GM12878 (cell line): ENCODE data around the gene TSTD2. TPM values are rescaled to one million over a fixed set of nuclear protein-coding genes. Genes with fewer than 3 reads are reported as not detected.

Source experiments
- ATAC-seq: fragments of 200-7000 bp; cut with Tn5 transposase; 3 replicates; pipeline ENCODE4 v1.9.1; 2020; ENCODE audit warnings: mild to moderate bottlenecking, moderate library complexity
- Bru-seq: library from RNA; stranded (reverse); fragments of 400-500 nt; gene quantifications from one replicate; lab custom pipeline; 2021; lab: Mats Ljungman, UMichigan
- BruChase-seq, 2 experiments: library from RNA; stranded (reverse); fragments of 400-500 nt; gene quantifications; one replicate each; lab custom pipeline; 2021; lab: Mats Ljungman, UMichigan
- BruUV-seq: library from RNA; stranded (reverse); fragments of 400-500 nt; replicated peaks from 2 replicates; lab custom pipeline; 2021; lab: Mats Ljungman, UMichigan
- CTCF ChIA-PET: fragments of 300-600 bp; sonication (Branson Sonifier 250); formaldehyde crosslinking; extraction: SDS; loops from one replicate; lab custom pipeline; 2021; ENCODE audit warnings: inconsistent platforms; lab: Yijun Ruan, JAX
- POLR2A ChIA-PET: fragments of 350-600 bp; formaldehyde crosslinking; extraction: SDS; loops from one replicate; lab custom pipeline; 2021; ENCODE audit warnings: inconsistent platforms; lab: Charles Lee
- RAD21 ChIA-PET: fragments of 300-600 bp; sonication (Branson Sonifier 250); formaldehyde crosslinking; loops from one replicate; lab custom pipeline; 2023; ENCODE audit warnings: antibody characterized with exemption; ENCODE audit not compliant: unreplicated experiment; lab: Charles Lee
- SMC1A ChIA-PET: fragments of 300-600 bp; sonication (Branson Sonifier 250); formaldehyde crosslinking; loops from one replicate; lab custom pipeline; 2023; ENCODE audit not compliant: unreplicated experiment, uncharacterized antibody; lab: Charles Lee
- DNase-seq: peaks from one replicate; pipeline ENCODE4 v3.0.0-alpha.2; 2011; ENCODE audit warnings: low read depth, low spot score
- FAIRE-seq: peaks from 3 replicates; lab custom pipeline; 2011; peaks lifted over from hg19 to GRCh38; lab: Jason Lieb, UNC
- H2AFZ ChIP-seq: 2 replicates; pipeline ENCODE4 v1.6.0; 2011; ENCODE audit warnings: low read depth, low read length, control low read depth; ENCODE audit not compliant: control insufficient read depth
- H3K27ac ChIP-seq: 2 replicates; pipeline ENCODE4 v1.5.1; 2011; ENCODE audit warnings: control low read depth; ENCODE audit not compliant: control insufficient read depth, insufficient read depth
- H3K27me3 ChIP-seq, 2 experiments: replicated peaks in 1 of 2; 2 replicates each; pipeline versions ENCODE4 v1.6.0 to v1.6.1; 2011; ENCODE audit warnings: low read length in 1 of 2; ENCODE audit not compliant: control insufficient read depth in 2 of 2, insufficient read depth in 2 of 2
- H3K36me3 ChIP-seq, 2 experiments: 2 replicates each; pipeline ENCODE4 v1.5.1; 2011; ENCODE audit warnings: low read length in 1 of 2; ENCODE audit not compliant: control insufficient read depth in 2 of 2, insufficient read depth in 2 of 2
- H3K4me1 ChIP-seq: 2 replicates; pipeline ENCODE4 v1.6.1; 2011; ENCODE audit warnings: mild to moderate bottlenecking, low read length, moderate library complexity, mixed read lengths; ENCODE audit not compliant: control insufficient read depth, insufficient read depth
- H3K4me2 ChIP-seq: 2 replicates; pipeline ENCODE4 v1.6.0; 2011; ENCODE audit warnings: control low read depth; ENCODE audit not compliant: control insufficient read depth, insufficient read depth
- H3K4me3 ChIP-seq: fragments of 200-600 bp; sonication (generic); 2 replicates; pipeline ENCODE4 v1.5.1; 2016
- H3K79me2 ChIP-seq: 2 replicates; pipeline ENCODE4 v1.6.0; 2011; ENCODE audit warnings: low read length; ENCODE audit not compliant: control insufficient read depth, insufficient read depth
- H3K9ac ChIP-seq: 2 replicates; pipeline ENCODE4 v1.8.0; 2011; ENCODE audit warnings: low read length, control low read depth, mixed read lengths; ENCODE audit not compliant: control insufficient read depth, insufficient read depth
- H3K9me3 ChIP-seq: replicated peaks from 3 replicates; pipeline ENCODE4 v1.5.1; 2011; ENCODE audit warnings: mild to moderate bottlenecking, low read length; ENCODE audit not compliant: control insufficient read depth, insufficient read depth
- H4K20me1 ChIP-seq: 2 replicates; pipeline ENCODE4 v1.6.0; 2011; ENCODE audit not compliant: control insufficient read depth, insufficient read depth
- ASH2L ChIP-seq: fragments of 300-600, 200-600 bp; sonication (generic); IDR thresholded peaks from 2 replicates; pipeline ENCODE4 v1.6.1; 2017; ENCODE audit warnings: low read depth, mild to moderate bottlenecking, borderline replicate concordance
- EZH2 ChIP-seq: IDR thresholded peaks from 2 replicates; pipeline ENCODE4 v1.6.1; 2012; ENCODE audit warnings: low read depth, mild to moderate bottlenecking, control low read depth, inconsistent platforms, low read length, borderline replicate concordance; ENCODE audit not compliant: control insufficient read depth
- KAT2A ChIP-seq: conservative IDR thresholded peaks from 2 replicates; pipeline ENCODE4 v1.6.1; 2011; ENCODE audit warnings: low read depth, low read length; ENCODE audit not compliant: control insufficient read depth
- KDM1A ChIP-seq: fragments of 200-600 bp; sonication (generic); IDR thresholded peaks from 2 replicates; pipeline ENCODE4 v1.6.1; 2016; ENCODE audit warnings: borderline replicate concordance
- PML ChIP-seq: IDR thresholded peaks from 2 replicates; pipeline ENCODE4 v1.6.1; 2012; ENCODE audit warnings: low read length, inconsistent platforms
- POLR2A ChIP-seq: IDR thresholded peaks from 2 replicates; pipeline ENCODE4 v1.6.1; 2011; ENCODE audit warnings: low read depth, mild to moderate bottlenecking, low read length
- RELA ChIP-seq: fragments of 450-650 bp; IDR thresholded peaks from 2 replicates; pipeline ENCODE4 v1.8.0; 2014; ENCODE audit warnings: borderline replicate concordance; ENCODE audit not compliant: partially characterized antibody
- SMARCA5 ChIP-seq: fragments of 450-650 bp; IDR thresholded peaks from 2 replicates; pipeline ENCODE4 v1.6.1; 2017; ENCODE audit warnings: mild to moderate bottlenecking
- YY1 ChIP-seq: IDR thresholded peaks from 2 replicates; pipeline ENCODE4 v1.6.1; 2011; ENCODE audit warnings: low read depth, mild to moderate bottlenecking, low read length
- WGBS: methylation state at CpG from one replicate; pipeline ENCODE4 v1.1.6; 2016; ENCODE audit warnings: low lambda C conversion rate; ENCODE audit not compliant: insufficient replicate concordance, insufficient coverage; ENCODE audit errors: missing lambda C conversion rate; 5-methylcytosine and 5-hydroxymethylcytosine counted together
- in situ Hi-C: fragments of 300-500 bp; cut with MboI; formaldehyde crosslinking; loops from 9 replicates; pipeline ENCODE4 v1.14.3; 2018; ENCODE audit warnings: mixed read lengths
- intact Hi-C: fragments of 100-400 bp; cut with micrococcal nuclease; formaldehyde crosslinking; loops from one replicate; pipeline ENCODE4 v1.14.2; 2022; ENCODE audit not compliant: unreplicated experiment
- long read RNA-seq, 2 experiments: library from polyadenylated mRNA; unstranded; transcript quantifications; one replicate each; pipeline ENCODE4 v2.0.0, GENCODE V29; 2019 to 2020
- polyA minus RNA-seq, 3 experiments: library from RNA; depleted of rRNA, polyadenylated mRNA; stranded (reverse); fragments of >200 nt; gene quantifications; 2 replicates each; pipeline ENCODE4 v1.2.3, GENCODE V29; 2011
- polyA plus RNA-seq, 11 experiments: library from polyadenylated mRNA; depleted of rRNA in 4 of 11; unstranded in 6 of 11; stranded (reverse) in 5 of 11; fragments of >200 nt; fragmentation: Nextera tagmentation in 4 of 11; fragmentation: Illumina TruSeq in 1 of 11; extraction: Ambion mirVana in 4 of 11; extraction: Trizol in 1 of 11; gene quantifications; 1 replicate in 1 of 11; 2 replicates in 10 of 11; pipeline versions ENCODE4 v1.2.1 to v1.2.3, GENCODE V29; 2011 to 2016; ENCODE audit warnings: inconsistent platforms in 2 of 11, missing spikeins in 2 of 11, low read depth in 1 of 11
- total RNA-seq, 4 experiments: library from RNA; depleted of rRNA in 3 of 4; stranded (reverse); fragments of >200 nt in 3 of 4; fragmentation: Illumina TruSeq in 1 of 4; extraction: Trizol in 1 of 4; gene quantifications; 2 replicates each; pipeline versions ENCODE4 v1.2.1 to v1.2.3, GENCODE V29; 2013 to 2021
- TF ChIP-seq, protein P1 (sequence below): fragments of 450-650 bp; IDR thresholded peaks from 2 replicates; pipeline ENCODE4 v1.6.1; 2017; ENCODE audit warnings: mild to moderate bottlenecking, moderate library complexity
- TF ChIP-seq, protein P2 (sequence below), 3 experiments: IDR thresholded peaks in 2 of 3; conservative IDR thresholded peaks in 1 of 3; 2 replicates each; pipeline ENCODE4 v1.5.1; 2011; ENCODE audit warnings: low read depth in 3 of 3, low read length in 3 of 3, mild to moderate bottlenecking in 3 of 3, control low read depth in 2 of 3, moderate library complexity in 2 of 3, inconsistent platforms in 1 of 3, mixed read lengths in 1 of 3; ENCODE audit not compliant: control insufficient read depth in 2 of 3, insufficient read depth in 1 of 3; ENCODE audit errors: extremely low read depth in 1 of 3

TSTD2 gene
- total RNA-seq (2013; cell fraction: nucleolus; rRNA removed): 37.0 and 38.7 TPM in 2 replicates
- total RNA-seq (2014; rRNA removed) (19.2 and 22.5 TPM in 2 replicates), total RNA-seq (2014; rRNA removed; fragmentation: Illumina TruSeq; extraction: Trizol) (12.9 TPM in 2 replicates), total RNA-seq (2021) (15.3 and 15.4 TPM in 2 replicates), polyA plus RNA-seq (2011; rRNA removed) (30.6 and 36.3 TPM in 2 replicates), polyA plus RNA-seq (2014; fragmentation: Illumina TruSeq; extraction: Trizol) (18.3 and 21.1 TPM in 2 replicates), polyA plus RNA-seq (2014; fragmentation: Nextera tagmentation; extraction: Ambion mirVana) (1 to 10 TPM; 5.0 to 5.3 TPM), polyA plus RNA-seq (2014; rRNA removed) (21.4 and 21.5 TPM in 2 replicates), polyA plus RNA-seq (2016; fragmentation: Nextera tagmentation; extraction: Ambion mirVana) (1 to 10 TPM; 8.3 to 9.6 TPM), polyA minus RNA-seq (2011; rRNA and poly(A)+ RNA removed) (22.3 and 29.3 TPM in 2 replicates), Bru-seq, nascent RNA (percentile 81 among the genes with signal in this experiment), BruChase-seq, experiment 1, labeled RNA remaining after a 6-hour chase (percentile 71 among the genes with signal in this experiment), BruChase-seq, experiment 2, labeled RNA remaining after a 2-hour chase (percentile 81 among the genes with signal in this experiment)
- polyA plus RNA-seq (2011; ENCODE audit: low read depth): 8.1 TPM
- 17.1 and 19.6 TPM in 2 replicates for polyA plus RNA-seq (2011; cell fraction: cytosol; rRNA removed)
- 40.6 and 45.5 TPM in 2 replicates for polyA plus RNA-seq (2011; cell fraction: nucleus; rRNA removed)
- 7.3 and 8.6 TPM in 2 replicates for polyA plus RNA-seq (2012)
- polyA minus RNA-seq (2011; cell fraction: cytosol; rRNA and poly(A)+ RNA removed): 7.6 and 10.9 TPM in 2 replicates
- polyA minus RNA-seq (2011; cell fraction: nucleus; rRNA and poly(A)+ RNA removed): 17.0 and 23.5 TPM in 2 replicates
- long read RNA-seq, experiment 1, full-length matches to known transcripts: 3 of 5 reads
- long read RNA-seq, experiment 1, partial matches to known transcripts: 1 of 5 reads
- long read RNA-seq, experiment 1, other reads (novel, unspliced or antisense): 1 of 5 reads
- long read RNA-seq, experiment 2, full-length matches to known transcripts: 21 of 28 reads
- long read RNA-seq, experiment 2, partial matches to known transcripts: 2 of 28 reads
- long read RNA-seq, experiment 2, other reads (novel, unspliced or antisense): 5 of 28 reads

DNA sequence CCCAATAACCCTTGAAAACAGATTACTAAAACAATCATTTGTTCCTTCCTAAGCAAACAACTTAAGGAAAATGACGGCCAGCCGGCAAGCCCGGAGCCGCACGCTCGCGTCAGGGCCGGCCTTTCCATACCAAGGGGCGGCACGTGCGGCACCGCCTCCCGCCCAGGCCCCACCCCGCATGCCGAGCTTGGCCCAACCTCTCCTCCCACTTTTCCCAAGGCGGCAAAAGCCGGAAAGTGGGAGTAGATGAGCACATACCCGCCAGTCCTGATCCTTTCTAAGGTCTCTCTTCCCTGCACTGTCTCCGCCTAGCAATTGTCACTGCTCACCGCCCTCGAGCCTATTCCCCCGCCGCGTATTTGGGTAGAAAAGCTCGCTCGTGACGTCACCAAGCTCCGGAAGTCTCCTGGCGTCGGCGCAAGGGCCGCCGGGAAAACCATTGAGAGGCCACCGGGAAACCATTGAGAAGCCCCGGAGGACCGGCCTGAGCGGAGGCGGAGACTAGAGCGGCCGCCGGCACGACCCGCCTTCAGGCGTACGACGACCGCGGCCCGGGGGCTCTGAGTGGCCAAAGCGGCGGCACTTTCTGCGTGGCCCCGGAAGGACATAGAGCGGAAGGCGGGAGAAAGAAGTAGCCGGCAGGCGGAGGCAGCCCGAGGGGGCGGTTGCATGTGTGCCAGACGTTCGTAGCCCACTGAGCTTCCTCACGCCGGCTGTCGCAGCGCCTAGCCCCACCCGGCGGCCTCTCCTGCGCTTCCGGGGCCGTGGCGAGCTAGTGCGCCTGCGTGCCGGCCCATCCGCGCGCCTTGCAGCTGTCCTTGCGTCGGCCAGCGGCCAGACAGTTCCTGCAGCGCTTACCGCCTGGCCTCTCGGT, at the start of gene TSTD2, which contains the start of gene NCBP1:
Gene TSTD2 (minus strand): TSS at position 384 of the 874 bp plus-strand sequence. CDS start 5,806 bp downstream, outside the sequence.
Gene NCBP1 (plus strand): TSS at position 837 of the 874 bp plus-strand sequence. CDS start 61 bp downstream, outside the sequence.
- FAIRE-seq (peak; percentile 99), ATAC-seq (peak; percentile 90), DNase-seq (peak; percentile 92)
- peaks cover 5% of the 10 kb centered on the region for H3K4me1 ChIP-seq
- H3K4me3 ChIP-seq: peak within 1 kb of the TSS; percentile 96
- H3K4me2 ChIP-seq: peak within 1 kb of the TSS; percentile 78
- ChIA-PET RAD21 (interaction anchor here (0.7 to 3.6 kb wide), 17 partner anchors 15 to 779 kb away, joined by 3 to 22 read pairs (median 4); partner anchors contain the start of genes TMOD1, XPA and ZNF782), CTCF (interaction anchor here (0.7 to 3.5 kb wide), 17 partner anchors 10 to 288 kb away, joined by 3 to 29 read pairs (median 4); partner anchors contain the start of genes TMOD1 and XPA), SMC1A (interaction anchor here (0.7 to 3.1 kb wide), 18 partner anchors 10 to 1518 kb away, joined by 3 to 16 read pairs (median 4); partner anchors contain the start of genes TBC1D2, TRMO and XPA), POLR2A (interaction anchor here (0.6 to 2.2 kb wide), 15 partner anchors 10 to 779 kb away, joined by 3 to 22 read pairs (median 4); partner anchors contain the start of genes TMOD1, TRMO, XPA and ZNF782)
- H4K20me1 ChIP-seq: no peaks in the 10 kb centered on the region
- no peaks in the 10 kb centered on the region for H3K9me3 ChIP-seq
- in situ Hi-C loops (loop anchor here (25.0 kb wide), 1 partner anchor 1221 kb away; the partner anchor contains the start of gene ZNF367), intact Hi-C loops (no loop called here)
- no peaks in the 10 kb centered on the region for H3K27me3 ChIP-seq
- no TSS peak for BruUV-seq
- H3K27ac ChIP-seq: peak within 1 kb of the TSS; percentile 93
- WGBS: under 1% methylated on average over 80 of the region's 83 CpGs
- H3K79me2 ChIP-seq: peaks cover 74% of the 10 kb centered on the region
- peak within 1 kb of the TSS; percentile 97 for H2AFZ ChIP-seq
- peak within 1 kb of the TSS; percentile 87 for H3K9ac ChIP-seq
- H3K36me3 ChIP-seq: no peaks in the 10 kb centered on the region
- TF ChIP-seq EZH2: no peak
- peak; percentile 95 for TF ChIP-seq POLR2A
- TF ChIP-seq SMARCA5: peak; percentile 16; the same call in 1 of the 2 replicates
- TF ChIP-seq RELA: peak; percentile 12
- peak; percentile 92 for TF ChIP-seq PML
- TF ChIP-seq YY1: peak; percentile 60; the same call in 1 of the 2 replicates
- TF ChIP-seq, protein P1, sequence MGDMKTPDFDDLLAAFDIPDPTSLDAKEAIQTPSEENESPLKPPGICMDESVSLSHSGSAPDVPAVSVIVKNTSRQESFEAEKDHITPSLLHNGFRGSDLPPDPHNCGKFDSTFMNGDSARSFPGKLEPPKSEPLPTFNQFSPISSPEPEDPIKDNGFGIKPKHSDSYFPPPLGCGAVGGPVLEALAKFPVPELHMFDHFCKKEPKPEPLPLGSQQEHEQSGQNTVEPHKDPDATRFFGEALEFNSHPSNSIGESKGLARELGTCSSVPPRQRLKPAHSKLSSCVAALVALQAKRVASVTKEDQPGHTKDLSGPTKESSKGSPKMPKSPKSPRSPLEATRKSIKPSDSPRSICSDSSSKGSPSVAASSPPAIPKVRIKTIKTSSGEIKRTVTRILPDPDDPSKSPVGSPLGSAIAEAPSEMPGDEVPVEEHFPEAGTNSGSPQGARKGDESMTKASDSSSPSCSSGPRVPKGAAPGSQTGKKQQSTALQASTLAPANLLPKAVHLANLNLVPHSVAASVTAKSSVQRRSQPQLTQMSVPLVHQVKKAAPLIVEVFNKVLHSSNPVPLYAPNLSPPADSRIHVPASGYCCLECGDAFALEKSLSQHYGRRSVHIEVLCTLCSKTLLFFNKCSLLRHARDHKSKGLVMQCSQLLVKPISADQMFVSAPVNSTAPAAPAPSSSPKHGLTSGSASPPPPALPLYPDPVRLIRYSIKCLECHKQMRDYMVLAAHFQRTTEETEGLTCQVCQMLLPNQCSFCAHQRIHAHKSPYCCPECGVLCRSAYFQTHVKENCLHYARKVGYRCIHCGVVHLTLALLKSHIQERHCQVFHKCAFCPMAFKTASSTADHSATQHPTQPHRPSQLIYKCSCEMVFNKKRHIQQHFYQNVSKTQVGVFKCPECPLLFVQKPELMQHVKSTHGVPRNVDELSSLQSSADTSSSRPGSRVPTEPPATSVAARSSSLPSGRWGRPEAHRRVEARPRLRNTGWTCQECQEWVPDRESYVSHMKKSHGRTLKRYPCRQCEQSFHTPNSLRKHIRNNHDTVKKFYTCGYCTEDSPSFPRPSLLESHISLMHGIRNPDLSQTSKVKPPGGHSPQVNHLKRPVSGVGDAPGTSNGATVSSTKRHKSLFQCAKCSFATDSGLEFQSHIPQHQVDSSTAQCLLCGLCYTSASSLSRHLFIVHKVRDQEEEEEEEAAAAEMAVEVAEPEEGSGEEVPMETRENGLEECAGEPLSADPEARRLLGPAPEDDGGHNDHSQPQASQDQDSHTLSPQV: no peak
- TF ChIP-seq KAT2A: no peak
- TF ChIP-seq ASH2L: no peak
- TF ChIP-seq, protein P2, sequence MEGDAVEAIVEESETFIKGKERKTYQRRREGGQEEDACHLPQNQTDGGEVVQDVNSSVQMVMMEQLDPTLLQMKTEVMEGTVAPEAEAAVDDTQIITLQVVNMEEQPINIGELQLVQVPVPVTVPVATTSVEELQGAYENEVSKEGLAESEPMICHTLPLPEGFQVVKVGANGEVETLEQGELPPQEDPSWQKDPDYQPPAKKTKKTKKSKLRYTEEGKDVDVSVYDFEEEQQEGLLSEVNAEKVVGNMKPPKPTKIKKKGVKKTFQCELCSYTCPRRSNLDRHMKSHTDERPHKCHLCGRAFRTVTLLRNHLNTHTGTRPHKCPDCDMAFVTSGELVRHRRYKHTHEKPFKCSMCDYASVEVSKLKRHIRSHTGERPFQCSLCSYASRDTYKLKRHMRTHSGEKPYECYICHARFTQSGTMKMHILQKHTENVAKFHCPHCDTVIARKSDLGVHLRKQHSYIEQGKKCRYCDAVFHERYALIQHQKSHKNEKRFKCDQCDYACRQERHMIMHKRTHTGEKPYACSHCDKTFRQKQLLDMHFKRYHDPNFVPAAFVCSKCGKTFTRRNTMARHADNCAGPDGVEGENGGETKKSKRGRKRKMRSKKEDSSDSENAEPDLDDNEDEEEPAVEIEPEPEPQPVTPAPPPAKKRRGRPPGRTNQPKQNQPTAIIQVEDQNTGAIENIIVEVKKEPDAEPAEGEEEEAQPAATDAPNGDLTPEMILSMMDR (IDR thresholded peaks at IDR 0.05 in 2 of 3, conservative IDR thresholded peaks at IDR 0.05 in 1 of 3; ENCODE audit: control insufficient read depth in 2 of 3, extremely low read depth in 1 of 3, insufficient read depth in 1 of 3, low read depth in 3 of 3, low read length in 3 of 3): no peak
- no peak for TF ChIP-seq KDM1A
